ENCODE measurements around the gene BMP2K. TPM values are rescaled to one million over a fixed set of nuclear protein-coding genes. Genes with fewer than 3 reads are reported as not detected.
"Not testable (repeated sequence)": the region's sequence is repeated elsewhere in the genome, so short reads cannot be mapped to it uniquely, and the experiment has no call there.

The BMP2K gene
- polyA plus RNA-seq, 2 of the 4 experiments (the other 2 are of a cell fraction) = 9.9 to 19.7 TPM

- WGBS (ENCODE audit: missing lambda C conversion rate) = 63% methylated on average over 3 of the region's 3 CpGs
- DNase-seq (ENCODE audit: low read depth in 1 of 2, low spot score in 1 of 2) (no peak), ATAC-seq (no peak), FAIRE-seq (no peak)
- ChIA-PET POLR2A (no interaction called here), CTCF (interaction anchor here (0.6 kb wide), 2 partner anchors 82 to 185 kb away, joined by 3 to 4 read pairs; no protein-coding TSS in a partner anchor)
- H3K4me1 ChIP-seq = peaks cover 18% of the 10 kb centered on the region; the same call in 2 of the 3 replicates
- TF ChIP-seq HOXB13 (CRISPR knock-in tag; IDR thresholded peaks at IDR 0.05; ENCODE audit: low read depth) (no peak), CBX8 (IDR thresholded peaks at IDR 0.05) (no peak), ZFP36 (IDR thresholded peaks at IDR 0.05; ENCODE audit: borderline replicate concordance, partially characterized antibody) (no peak), FOSB (CRISPR knock-in tag; IDR thresholded peaks at IDR 0.05) (no peak), MAFK (IDR thresholded peaks at IDR 0.05; ENCODE audit: partially characterized antibody) (peak; percentile 45), NR3C1 (IDR thresholded peaks at IDR 0.05) (no peak), ZC3H11A (IDR thresholded peaks at IDR 0.05) (no peak), TP53 (CRISPR knock-in tag; IDR thresholded peaks at IDR 0.05) (no peak)
- H3K4me2 ChIP-seq = peak overlapping the region; percentile 58
- 0 out of 6 replicates have a peak overlapping the region, but pooled peaks of 1 of the 2 experiments have one; percentile 3 for H3K27ac ChIP-seq
- H3K9me3 ChIP-seq = no peaks in the 10 kb centered on the region
- H3K4me3 ChIP-seq = no peak overlapping the region
These were observed 12.1 kb downstream of the BMP2K start for GRCh38 chr4:78788007-78788889.

GRCh38 chr4:78795594-78796416 is 19.7 kb downstream of the BMP2K start:
- ATAC-seq; FAIRE-seq; H3K27ac ChIP-seq; POLR2A ChIA-PET; DNase-seq (ENCODE audit: low read depth in 1 of 2, low spot score in 1 of 2); H3K9me3 ChIP-seq; H3K4me1 ChIP-seq; CTCF ChIA-PET; H3K4me2 ChIP-seq; H3K4me3 ChIP-seq: not testable (repeated sequence)
- WGBS (ENCODE audit: missing lambda C conversion rate) = 93% methylated on average over 4 of the region's 5 CpGs

- WGBS (ENCODE audit: missing lambda C conversion rate) = 90% methylated on average over 2 of the region's 2 CpGs
- ChIA-PET POLR2A (interaction anchor here (0.5 kb wide), 1 partner anchor 20 kb away, joined by 5 read pairs; the partner anchor contains the start of gene BMP2K), CTCF (no interaction called here)
- FAIRE-seq = no peak
- no peaks in the 10 kb centered on the region for H3K9me3 ChIP-seq
- H3K4me3 ChIP-seq = no peak overlapping the region
- H3K4me2 ChIP-seq = no peak overlapping the region
- TF ChIP-seq SMC3 (IDR thresholded peaks at IDR 0.05) (no peak), POLR2A (IDR thresholded peaks at IDR 0.05; ENCODE audit: low read length) (no peak), FOXS1 (CRISPR knock-in tag; IDR thresholded peaks at IDR 0.05) (no peak), ESRRA (IDR thresholded peaks at IDR 0.05; ENCODE audit: borderline replicate concordance, low read length) (no peak), PBX3 (IDR thresholded peaks at IDR 0.05) (no peak), HES2 (IDR thresholded peaks at IDR 0.05) (no peak), HOXB13 (CRISPR knock-in tag; IDR thresholded peaks at IDR 0.05; ENCODE audit: low read depth) (no peak), NFE2L2 (conservative IDR thresholded peaks at IDR 0.05; ENCODE audit: low read length) (no peak), PHF8 (IDR thresholded peaks at IDR 0.05; ENCODE audit: borderline replicate concordance, low read depth) (no peak), HOXB5 (CRISPR knock-in tag; IDR thresholded peaks at IDR 0.05) (no peak), CBX2 (IDR thresholded peaks at IDR 0.05; ENCODE audit: borderline replicate concordance, low read depth) (no peak), MAZ (IDR thresholded peaks at IDR 0.05; ENCODE audit: borderline replicate concordance, low read depth, low read length) (no peak), FOSL2 (IDR thresholded peaks at IDR 0.05) (no peak), FOSL2 (CRISPR knock-in tag; IDR thresholded peaks at IDR 0.05) (no peak), MYC (IDR thresholded peaks at IDR 0.05; ENCODE audit: borderline replicate concordance, low read length) (no peak), KDM5A (IDR thresholded peaks at IDR 0.05) (no peak)
- no peak overlapping the region for H3K27ac ChIP-seq
- no peak for DNase-seq (ENCODE audit: low read depth in 1 of 2, low spot score in 1 of 2)
- no peak for ATAC-seq
- no peaks in the 10 kb centered on the region for H3K4me1 ChIP-seq
These were observed 20.4 kb downstream of the BMP2K start for GRCh38 chr4:78796526-78796925.

Data from A549 (cell line).